Activated naive CD8-positive, alpha-beta T cell (primary cell): ENCODE measurements around the gene CDC42BPA.

ENCODE experiments used
- H3K27ac Mint-ChIP-seq: one replicate; pipeline ENCODE4 v1.8.0; 2021; ENCODE audit warnings: mixed read lengths
- H3K27me3 Mint-ChIP-seq: one replicate; pipeline ENCODE4 v1.8.0; 2021; ENCODE audit warnings: mixed read lengths
- H3K36me3 Mint-ChIP-seq: one replicate; pipeline ENCODE4 v1.8.0; 2021; ENCODE audit warnings: mixed read lengths
- H3K4me1 Mint-ChIP-seq: one replicate; pipeline ENCODE4 v1.8.0; 2021; ENCODE audit warnings: low read depth, mixed read lengths
- H3K4me3 Mint-ChIP-seq: one replicate; pipeline ENCODE4 v1.8.0; 2021; ENCODE audit warnings: mild to moderate bottlenecking, mixed read lengths
- H3K9me3 Mint-ChIP-seq: one replicate; pipeline ENCODE4 v1.8.0; 2021; ENCODE audit warnings: low read depth, mixed read lengths

CDC42BPA gene

GRCh38 chr1:226975259-226976250 lies 342.7 kb downstream of the CDC42BPA start:
- peaks cover 5% of the 10 kb centered on the region for H3K4me1 Mint-ChIP-seq
- no peak overlapping the region for H3K27ac Mint-ChIP-seq

GRCh38 chr1:226974544-226975258 lies 343.6 kb downstream of the CDC42BPA start:
- no peak overlapping the region for H3K4me3 Mint-ChIP-seq
- peak overlapping the region; percentile 34 for H3K27ac Mint-ChIP-seq
- H3K27me3 Mint-ChIP-seq: no peaks in the 10 kb centered on the region
- H3K4me1 Mint-ChIP-seq: peaks cover 5% of the 10 kb centered on the region
- H3K36me3 Mint-ChIP-seq: peaks cover 6% of the 10 kb centered on the region
- peaks cover 6% of the 10 kb centered on the region for H3K9me3 Mint-ChIP-seq

More at GRCh38 chr1:226975259-226976250, 342.7 kb downstream of the CDC42BPA start:
- Mint-ChIP-seq H3K27me3 (no peaks in the 10 kb centered on the region), H3K9me3 (peaks cover 6% of the 10 kb centered on the region), H3K4me3 (no peak overlapping the region), H3K36me3 (peaks cover 6% of the 10 kb centered on the region)

GRCh38 chr1:226973898-226974543 lies 344.3 kb downstream of the CDC42BPA start:
- Mint-ChIP-seq H3K4me3 (no peak overlapping the region), H3K36me3 (peaks cover 11% of the 10 kb centered on the region), H3K27ac (peak overlapping the region; percentile 41), H3K9me3 (peaks cover 6% of the 10 kb centered on the region), H3K4me1 (peaks cover 5% of the 10 kb centered on the region), H3K27me3 (no peaks in the 10 kb centered on the region)

- H3K27me3 Mint-ChIP-seq: no peaks in the 10 kb centered on the region
- peak overlapping the region; percentile 41 for H3K27ac Mint-ChIP-seq
- peaks cover 5% of the 10 kb centered on the region for H3K4me1 Mint-ChIP-seq
- H3K36me3 Mint-ChIP-seq: peaks cover 16% of the 10 kb centered on the region
- peaks cover 6% of the 10 kb centered on the region for H3K9me3 Mint-ChIP-seq
- no peak overlapping the region for H3K4me3 Mint-ChIP-seq
Observed at GRCh38 chr1:226973371-226973897, 344.9 kb downstream of the CDC42BPA start.

- Mint-ChIP-seq H3K4me1 (peaks cover 5% of the 10 kb centered on the region), H3K27ac (no peak overlapping the region), H3K9me3 (peaks cover 6% of the 10 kb centered on the region), H3K4me3 (no peak overlapping the region), H3K27me3 (no peaks in the 10 kb centered on the region), H3K36me3 (peaks cover 18% of the 10 kb centered on the region)
Observed at GRCh38 chr1:226972931-226973330, 345.4 kb downstream of the CDC42BPA start.

- H3K4me3 Mint-ChIP-seq: no peak overlapping the region
- peaks cover 8% of the 10 kb centered on the region for H3K4me1 Mint-ChIP-seq
- no peak overlapping the region for H3K27ac Mint-ChIP-seq
- peaks cover 6% of the 10 kb centered on the region for H3K9me3 Mint-ChIP-seq
- H3K36me3 Mint-ChIP-seq: peaks cover 20% of the 10 kb centered on the region
- no peaks in the 10 kb centered on the region for H3K27me3 Mint-ChIP-seq
Observed at GRCh38 chr1:226971765-226972164, 346.5 kb downstream of the CDC42BPA start.

- H3K4me3 Mint-ChIP-seq: no peak overlapping the region
- H3K27ac Mint-ChIP-seq: no peak overlapping the region
- no peaks in the 10 kb centered on the region for H3K27me3 Mint-ChIP-seq
- H3K4me1 Mint-ChIP-seq: peaks cover 8% of the 10 kb centered on the region
- peaks cover 20% of the 10 kb centered on the region for H3K36me3 Mint-ChIP-seq
- peaks cover 6% of the 10 kb centered on the region for H3K9me3 Mint-ChIP-seq
Observed at GRCh38 chr1:226967665-226968064, 350.6 kb downstream of the CDC42BPA start.

GRCh38 chr1:226966683-226967082 lies 351.6 kb downstream of the CDC42BPA start:
- H3K9me3 Mint-ChIP-seq: peaks cover 2% of the 10 kb centered on the region
- H3K27ac Mint-ChIP-seq: no peak overlapping the region
- no peaks in the 10 kb centered on the region for H3K27me3 Mint-ChIP-seq
- peaks cover 16% of the 10 kb centered on the region for H3K36me3 Mint-ChIP-seq
- H3K4me3 Mint-ChIP-seq: no peak overlapping the region
- H3K4me1 Mint-ChIP-seq: peaks cover 5% of the 10 kb centered on the region

- H3K27ac Mint-ChIP-seq: peak overlapping the region; percentile 22
Observed at GRCh38 chr1:226965581-226966440, 352.5 kb downstream of the CDC42BPA start.

GRCh38 chr1:226964611-226965486 lies 353.4 kb downstream of the CDC42BPA start:
- Mint-ChIP-seq H3K27ac (no peak overlapping the region), H3K27me3 (no peaks in the 10 kb centered on the region), H3K36me3 (peaks cover 14% of the 10 kb centered on the region), H3K4me3 (no peak overlapping the region), H3K4me1 (peaks cover 12% of the 10 kb centered on the region), H3K9me3 (no peaks in the 10 kb centered on the region)

More at GRCh38 chr1:226965581-226966440, 352.5 kb downstream of the CDC42BPA start:
- H3K36me3 Mint-ChIP-seq: peaks cover 14% of the 10 kb centered on the region
- no peaks in the 10 kb centered on the region for H3K27me3 Mint-ChIP-seq
- peaks cover 10% of the 10 kb centered on the region for H3K4me1 Mint-ChIP-seq
- no peaks in the 10 kb centered on the region for H3K9me3 Mint-ChIP-seq
- no peak overlapping the region for H3K4me3 Mint-ChIP-seq

- H3K4me3 Mint-ChIP-seq: no peak overlapping the region
- H3K27me3 Mint-ChIP-seq: no peaks in the 10 kb centered on the region
- no peaks in the 10 kb centered on the region for H3K9me3 Mint-ChIP-seq
- H3K4me1 Mint-ChIP-seq: peaks cover 18% of the 10 kb centered on the region
- H3K36me3 Mint-ChIP-seq: peaks cover 9% of the 10 kb centered on the region
- H3K27ac Mint-ChIP-seq: peak overlapping the region; percentile 54
Observed at GRCh38 chr1:226964068-226964425, 354.2 kb downstream of the CDC42BPA start.

- H3K27me3 Mint-ChIP-seq: no peaks in the 10 kb centered on the region
- peaks cover 29% of the 10 kb centered on the region for H3K4me1 Mint-ChIP-seq
- no peak overlapping the region for H3K4me3 Mint-ChIP-seq
- no peaks in the 10 kb centered on the region for H3K9me3 Mint-ChIP-seq
- H3K36me3 Mint-ChIP-seq: peaks cover 6% of the 10 kb centered on the region
- no peak overlapping the region for H3K27ac Mint-ChIP-seq
Observed at GRCh38 chr1:226962421-226963391, 355.6 kb downstream of the CDC42BPA start.
